ENCODE results near the gene KIAA2012.

Gene KIAA2012

GRCh38 chr2:202042444-202042843, 30.6 kb upstream of the KIAA2012 start:
- DNase-seq, result no peak
- Histone ChIP-seq H3K27ac (ENCODE audit: low read length) (no peak overlapping the region), H3K4me1 (ENCODE audit: low read length) (no peaks in the 10 kb centered on the region), H3K4me3 (ENCODE audit: low read length) (no peak overlapping the region), H3K36me3 (replicated peaks; ENCODE audit: insufficient read depth, low read length) (no peaks in the 10 kb centered on the region), H3K9ac (ENCODE audit: low read length) (no peak overlapping the region), H2AFZ (ENCODE audit: low read length) (no peak overlapping the region), H3K9me2 (replicated peaks; ENCODE audit: insufficient read depth, low read length) (no peaks in the 10 kb centered on the region), H3K9me3 (replicated peaks; ENCODE audit: insufficient read depth, low read length) (no peaks in the 10 kb centered on the region), H3K27me3 (replicated peaks; ENCODE audit: insufficient read depth, low read length) (no peaks in the 10 kb centered on the region), H3K79me2 (ENCODE audit: low read length) (no peaks in the 10 kb centered on the region), H4K20me1 (ENCODE audit: insufficient read depth, low read length) (no peaks in the 10 kb centered on the region), H3F3A (ENCODE audit: insufficient read depth, low read length) (no peaks in the 10 kb centered on the region), H3K4me2 (ENCODE audit: low read depth, low read length) (no peak overlapping the region)
- TF ChIP-seq EZH2phosphoT487 (IDR thresholded peaks at IDR 0.05; ENCODE audit: low read length), result no peak

DNA sequence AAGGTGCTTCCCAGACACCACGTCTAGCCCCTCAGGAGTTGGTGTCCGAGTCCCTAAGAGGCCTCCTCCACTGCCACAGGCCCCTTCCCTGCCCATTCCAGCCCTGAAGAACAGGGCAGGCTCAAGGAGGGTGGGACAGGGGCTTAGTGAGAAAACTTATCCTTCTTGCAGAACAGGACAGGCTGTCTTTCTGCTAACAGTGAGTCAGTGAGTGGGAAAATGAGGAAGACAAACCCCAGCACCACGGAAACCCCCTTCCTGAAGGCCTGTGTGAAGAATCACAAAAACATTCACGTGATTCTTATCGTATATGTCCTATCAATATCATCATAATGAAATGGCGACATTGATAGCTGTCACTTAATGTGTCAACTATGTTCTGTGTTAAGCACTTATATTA, 29.6 kb upstream of the KIAA2012 start:
- no peaks in the 10 kb centered on the region for H3K27me3 ChIP-seq (replicated peaks; ENCODE audit: insufficient read depth, low read length)
- no peak overlapping the region for H2AFZ ChIP-seq (ENCODE audit: low read length)
- H3K36me3 ChIP-seq (replicated peaks; ENCODE audit: insufficient read depth, low read length), result no peaks in the 10 kb centered on the region
- H3K9ac ChIP-seq (ENCODE audit: low read length), result no peak overlapping the region
- TF ChIP-seq EZH2 (optimal IDR thresholded peaks at IDR 0.05; ENCODE audit: low read depth, low read length), result no peak
- TF ChIP-seq, protein P1, sequence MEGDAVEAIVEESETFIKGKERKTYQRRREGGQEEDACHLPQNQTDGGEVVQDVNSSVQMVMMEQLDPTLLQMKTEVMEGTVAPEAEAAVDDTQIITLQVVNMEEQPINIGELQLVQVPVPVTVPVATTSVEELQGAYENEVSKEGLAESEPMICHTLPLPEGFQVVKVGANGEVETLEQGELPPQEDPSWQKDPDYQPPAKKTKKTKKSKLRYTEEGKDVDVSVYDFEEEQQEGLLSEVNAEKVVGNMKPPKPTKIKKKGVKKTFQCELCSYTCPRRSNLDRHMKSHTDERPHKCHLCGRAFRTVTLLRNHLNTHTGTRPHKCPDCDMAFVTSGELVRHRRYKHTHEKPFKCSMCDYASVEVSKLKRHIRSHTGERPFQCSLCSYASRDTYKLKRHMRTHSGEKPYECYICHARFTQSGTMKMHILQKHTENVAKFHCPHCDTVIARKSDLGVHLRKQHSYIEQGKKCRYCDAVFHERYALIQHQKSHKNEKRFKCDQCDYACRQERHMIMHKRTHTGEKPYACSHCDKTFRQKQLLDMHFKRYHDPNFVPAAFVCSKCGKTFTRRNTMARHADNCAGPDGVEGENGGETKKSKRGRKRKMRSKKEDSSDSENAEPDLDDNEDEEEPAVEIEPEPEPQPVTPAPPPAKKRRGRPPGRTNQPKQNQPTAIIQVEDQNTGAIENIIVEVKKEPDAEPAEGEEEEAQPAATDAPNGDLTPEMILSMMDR (IDR thresholded peaks at IDR 0.05; ENCODE audit: low read length), result no peak
- TF ChIP-seq EZH2phosphoT487 (IDR thresholded peaks at IDR 0.05; ENCODE audit: low read length), result no peak
- no peak overlapping the region for H3K4me3 ChIP-seq (ENCODE audit: low read length)
- H3K9me2 ChIP-seq (replicated peaks; ENCODE audit: insufficient read depth, low read length), result no peaks in the 10 kb centered on the region
- no peak overlapping the region for H3K4me2 ChIP-seq (ENCODE audit: low read depth, low read length)
- H4K20me1 ChIP-seq (ENCODE audit: insufficient read depth, low read length), result no peaks in the 10 kb centered on the region
- no peaks in the 10 kb centered on the region for H3K4me1 ChIP-seq (ENCODE audit: low read length)
- no peak overlapping the region for H3K27ac ChIP-seq (ENCODE audit: low read length)
- no peak for DNase-seq
- H3F3A ChIP-seq (ENCODE audit: insufficient read depth, low read length), result no peaks in the 10 kb centered on the region
- no peaks in the 10 kb centered on the region for H3K79me2 ChIP-seq (ENCODE audit: low read length)
- no peaks in the 10 kb centered on the region for H3K9me3 ChIP-seq (replicated peaks; ENCODE audit: insufficient read depth, low read length)

DNA sequence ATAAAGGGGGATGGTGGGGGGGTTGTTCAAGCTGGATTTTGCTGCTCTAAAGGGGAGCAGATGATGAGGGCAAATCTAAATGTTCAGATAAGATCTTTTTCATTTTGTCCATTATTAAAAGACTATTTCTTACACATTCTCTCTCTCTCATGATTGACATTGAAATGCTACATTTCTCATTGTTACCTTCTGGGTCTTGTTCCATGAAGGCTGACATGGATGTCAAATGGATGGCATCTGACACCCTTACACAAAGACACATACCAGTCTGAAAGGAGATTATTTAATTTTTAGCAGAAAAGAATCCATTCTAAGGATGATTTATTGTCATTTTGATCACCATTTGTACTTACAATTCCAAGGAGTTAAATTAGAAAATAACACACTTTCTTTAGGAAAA, 28.3 kb upstream of the KIAA2012 start:
- no peak overlapping the region for H3K4me2 ChIP-seq (ENCODE audit: low read depth, low read length)
- H3K79me2 ChIP-seq (ENCODE audit: low read length), result no peaks in the 10 kb centered on the region
- H3K36me3 ChIP-seq (replicated peaks; ENCODE audit: insufficient read depth, low read length), result no peaks in the 10 kb centered on the region
- H3K4me3 ChIP-seq (ENCODE audit: low read length), result no peak overlapping the region
- H2AFZ ChIP-seq (ENCODE audit: low read length), result no peak overlapping the region
- no peaks in the 10 kb centered on the region for H3K4me1 ChIP-seq (ENCODE audit: low read length)
- no peak overlapping the region for H3K9ac ChIP-seq (ENCODE audit: low read length)
- DNase-seq, result no peak
- no peaks in the 10 kb centered on the region for H3K9me2 ChIP-seq (replicated peaks; ENCODE audit: insufficient read depth, low read length)
- H3K9me3 ChIP-seq (replicated peaks; ENCODE audit: insufficient read depth, low read length), result no peaks in the 10 kb centered on the region
- no peaks in the 10 kb centered on the region for H3F3A ChIP-seq (ENCODE audit: insufficient read depth, low read length)
- H3K27ac ChIP-seq (ENCODE audit: low read length), result no peak overlapping the region
- TF ChIP-seq EZH2 (optimal IDR thresholded peaks at IDR 0.05; ENCODE audit: low read depth, low read length) (no peak), EZH2phosphoT487 (IDR thresholded peaks at IDR 0.05; ENCODE audit: low read length) (no peak)
- TF ChIP-seq, protein P1 (IDR thresholded peaks at IDR 0.05; ENCODE audit: low read length), result no peak
- no peaks in the 10 kb centered on the region for H3K27me3 ChIP-seq (replicated peaks; ENCODE audit: insufficient read depth, low read length)
- H4K20me1 ChIP-seq (ENCODE audit: insufficient read depth, low read length), result no peaks in the 10 kb centered on the region

DNA sequence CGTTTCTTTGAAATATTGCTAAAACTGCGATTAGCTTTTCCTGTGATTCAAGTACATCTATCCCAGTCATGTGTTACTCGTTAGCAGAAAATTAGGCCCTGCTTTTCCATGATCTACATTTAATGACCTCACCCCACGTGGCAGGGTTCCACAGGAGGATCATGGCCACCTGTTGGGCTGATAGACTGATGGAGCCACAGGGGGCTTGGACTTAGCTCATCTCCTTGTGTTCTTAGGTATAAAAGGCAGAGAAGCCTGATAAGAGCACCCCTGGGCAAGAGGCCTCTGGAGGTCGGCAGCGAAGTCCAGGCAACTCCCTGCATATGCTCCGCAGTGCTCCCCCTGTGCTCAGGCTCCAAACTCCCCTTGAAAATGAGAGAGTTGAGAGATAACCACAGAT, 26.5 kb upstream of the KIAA2012 start:
- Histone ChIP-seq H3K4me3 (ENCODE audit: low read length) (no peak overlapping the region), H3K4me2 (ENCODE audit: low read depth, low read length) (no peak overlapping the region), H3K9me3 (replicated peaks; ENCODE audit: insufficient read depth, low read length) (no peaks in the 10 kb centered on the region), H4K20me1 (ENCODE audit: insufficient read depth, low read length) (no peaks in the 10 kb centered on the region), H3F3A (ENCODE audit: insufficient read depth, low read length) (no peaks in the 10 kb centered on the region), H3K36me3 (replicated peaks; ENCODE audit: insufficient read depth, low read length) (no peaks in the 10 kb centered on the region), H3K27ac (ENCODE audit: low read length) (no peak overlapping the region), H2AFZ (ENCODE audit: low read length) (no peak overlapping the region), H3K79me2 (ENCODE audit: low read length) (no peaks in the 10 kb centered on the region), H3K9ac (ENCODE audit: low read length) (no peak overlapping the region), H3K4me1 (ENCODE audit: low read length) (no peaks in the 10 kb centered on the region), H3K9me2 (replicated peaks; ENCODE audit: insufficient read depth, low read length) (no peaks in the 10 kb centered on the region), H3K27me3 (replicated peaks; ENCODE audit: insufficient read depth, low read length) (no peaks in the 10 kb centered on the region)
- no peak for TF ChIP-seq EZH2phosphoT487 (IDR thresholded peaks at IDR 0.05; ENCODE audit: low read length)
- TF ChIP-seq, protein P1 (IDR thresholded peaks at IDR 0.05; ENCODE audit: low read length), result no peak
- TF ChIP-seq EZH2 (optimal IDR thresholded peaks at IDR 0.05; ENCODE audit: low read depth, low read length), result no peak
- no peak for DNase-seq
